ENCODE data around the gene VRK1. TPM values are rescaled to one million over a fixed set of nuclear protein-coding genes. Genes with fewer than 3 reads are reported as not detected.

Gene VRK1
- total and polyA plus RNA-seq, 2 of the 8 experiments (the other 6 are each of a cell fraction or from before 2014, with no cell fraction given), result 24.2 to 64.8 TPM

DNA sequence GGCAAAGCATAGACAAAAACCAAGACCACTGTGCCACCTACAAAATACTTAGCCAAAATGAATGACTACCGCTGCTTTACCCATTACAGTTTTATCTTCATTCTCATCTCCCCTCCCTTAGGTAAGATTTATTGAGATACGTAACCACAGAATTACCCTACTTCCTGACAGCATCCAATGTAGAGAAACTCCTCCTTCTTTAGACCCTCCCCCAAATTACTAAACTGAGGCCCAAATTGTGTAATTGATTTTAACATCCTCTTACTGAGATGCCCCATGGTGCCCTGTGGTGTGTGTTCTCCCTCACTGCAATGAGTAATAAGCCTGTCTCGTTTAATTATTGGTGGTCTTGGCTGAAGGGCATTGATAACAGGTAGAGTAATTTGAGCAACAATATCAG, 19.1 kb downstream of the VRK1 start:
- H3K56ac ChIP-seq (replicated peaks; ENCODE audit: insufficient read length, low read depth, low read length), result no peak overlapping the region
- 94% methylated on average over 3 of the region's 3 CpGs; no CpG with 5 or more reads in 1 of the 2 experiments for WGBS, 2 experiments (ENCODE audit: extremely low coverage in 1 of 2, insufficient coverage in 1 of 2, insufficient read length in 1 of 2, insufficient replicate concordance in 2 of 2, low coverage in 1 of 2, low lambda C conversion rate in 2 of 2, missing lambda C conversion rate in 1 of 2)
- H3K4me1 ChIP-seq (replicated peaks in 1 of 4; ENCODE audit: control insufficient read depth in 3 of 4, insufficient read depth in 4 of 4, low read length in 3 of 4), result peaks cover 0 to 4% (median 0%) of the 10 kb centered on the region in 4 experiments; a peak in 1 of 7 replicates
- H4K20me1 ChIP-seq (replicated peaks in 1 of 2; ENCODE audit: control insufficient read depth in 1 of 2, insufficient read depth in 2 of 2, low read length in 2 of 2), result peaks cover 9 to 10% of the 10 kb centered on the region in 2 experiments
- no peak overlapping the region for H4K8ac ChIP-seq (ENCODE audit: extremely low read depth, insufficient read depth, low read length)
- H4K5ac ChIP-seq (ENCODE audit: insufficient read length, low read depth, low read length), result no peak overlapping the region
- no peak overlapping the region for H2BK12ac ChIP-seq (ENCODE audit: low read depth, low read length)
- H3K79me2 ChIP-seq (ENCODE audit: control insufficient read depth in 1 of 2, insufficient read depth in 2 of 2, low read length in 2 of 2), result peaks cover 0 to 100% of the 10 kb centered on the region in 2 experiments; a peak in 3 of 4 replicates
- no peaks in the 10 kb centered on the region for H3K27me3 ChIP-seq (replicated peaks in 1 of 4; ENCODE audit: control insufficient read depth in 3 of 4, extremely low read depth in 1 of 4, insufficient read depth in 3 of 4, low read length in 3 of 4)
- H3K79me1 ChIP-seq (ENCODE audit: low read depth, low read length), result peaks cover 3% of the 10 kb centered on the region; the same call in 1 of the 2 replicates
- H3K18ac ChIP-seq (ENCODE audit: extremely low read depth, low read length), result no peak overlapping the region
- H3K4me2 ChIP-seq (ENCODE audit: insufficient read depth in 1 of 2, low read depth in 2 of 2, low read length in 2 of 2), result no peak overlapping the region
- no peak overlapping the region for H3K23ac ChIP-seq (ENCODE audit: insufficient read length)
- POLR2A ChIA-PET (ENCODE audit: partially characterized antibody), result no interaction called here
- no peak overlapping the region for H2BK5ac ChIP-seq (ENCODE audit: low read depth, low read length)
- no peak for FAIRE-seq
- no peak overlapping the region for H2BK120ac ChIP-seq (replicated peaks; ENCODE audit: low read depth, low read length)
- no peak overlapping the region for H4K91ac ChIP-seq (replicated peaks; ENCODE audit: insufficient read length, low read length)
- H3K27ac ChIP-seq (ENCODE audit: low read depth, low read length), result no peak overlapping the region
- no peak overlapping the region for H3K14ac ChIP-seq (ENCODE audit: insufficient read length)
- H2AFZ ChIP-seq (ENCODE audit: low read length), result no peak overlapping the region
- no peak overlapping the region for H2BK15ac ChIP-seq (ENCODE audit: low read length)
- no peak overlapping the region for H3K4me3 ChIP-seq (ENCODE audit: extremely low read depth in 1 of 4, insufficient read depth in 2 of 4, low read depth in 3 of 4, low read length in 4 of 4)
- no peak for DNase-seq (ENCODE audit: low read depth in 1 of 2, low spot score in 2 of 2)
- H3K9me3 ChIP-seq (ENCODE audit: insufficient read depth in 2 of 2, low read depth in 1 of 2, low read length in 1 of 2), result no peaks in the 10 kb centered on the region
- H3K23me2 ChIP-seq (ENCODE audit: low read depth, low read length), result no peaks in the 10 kb centered on the region
- no peak overlapping the region for H3K9ac ChIP-seq (replicated peaks in 1 of 4; ENCODE audit: extremely low read depth in 1 of 4, low read depth in 3 of 4, low read length in 3 of 4)
- CTCF ChIA-PET (ENCODE audit: partially characterized antibody), result interaction anchor here (0.6 kb wide), 1 partner anchor 146 kb away, joined by 3 read pairs; no protein-coding TSS in a partner anchor
- no peak overlapping the region for H2AK5ac ChIP-seq (ENCODE audit: low read depth, low read length)
- no peak overlapping the region for H3K4ac ChIP-seq (replicated peaks; ENCODE audit: insufficient read length, low read depth, low read length)
- no peak overlapping the region for H2BK20ac ChIP-seq (ENCODE audit: low read length)
- H3K36me3 ChIP-seq (ENCODE audit: control insufficient read depth in 2 of 4, insufficient read depth in 4 of 4, low read length in 3 of 4), result no peaks in the 10 kb centered on the region; a peak in 1 of 8 replicates
- no peak for TF ChIP-seq JUND (IDR thresholded peaks at IDR 0.05; ENCODE audit: low read length)
- TF ChIP-seq, protein P1, sequence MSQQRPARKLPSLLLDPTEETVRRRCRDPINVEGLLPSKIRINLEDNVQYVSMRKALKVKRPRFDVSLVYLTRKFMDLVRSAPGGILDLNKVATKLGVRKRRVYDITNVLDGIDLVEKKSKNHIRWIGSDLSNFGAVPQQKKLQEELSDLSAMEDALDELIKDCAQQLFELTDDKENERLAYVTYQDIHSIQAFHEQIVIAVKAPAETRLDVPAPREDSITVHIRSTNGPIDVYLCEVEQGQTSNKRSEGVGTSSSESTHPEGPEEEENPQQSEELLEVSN (IDR thresholded peaks at IDR 0.05), result no peak
- TF ChIP-seq SRF (IDR thresholded peaks at IDR 0.05; ENCODE audit: low read depth, low read length), result no peak
- no peak for TF ChIP-seq NRF1 (IDR thresholded peaks at IDR 0.05; ENCODE audit: low read depth, low read length)
- no peak for TF ChIP-seq CEBPB (IDR thresholded peaks at IDR 0.05; ENCODE audit: low read depth, low read length)

Data from H1 (cell line).